Anterior cingulate cortex (tissue), 58 donors: ENCODE measurements around the gene MAG.

Experiments used
- DNase-seq, 58 donors: peaks; one replicate each; lab custom pipeline; 2025; lab: John Stamatoyannopoulos, UW

MAG gene

DNA sequence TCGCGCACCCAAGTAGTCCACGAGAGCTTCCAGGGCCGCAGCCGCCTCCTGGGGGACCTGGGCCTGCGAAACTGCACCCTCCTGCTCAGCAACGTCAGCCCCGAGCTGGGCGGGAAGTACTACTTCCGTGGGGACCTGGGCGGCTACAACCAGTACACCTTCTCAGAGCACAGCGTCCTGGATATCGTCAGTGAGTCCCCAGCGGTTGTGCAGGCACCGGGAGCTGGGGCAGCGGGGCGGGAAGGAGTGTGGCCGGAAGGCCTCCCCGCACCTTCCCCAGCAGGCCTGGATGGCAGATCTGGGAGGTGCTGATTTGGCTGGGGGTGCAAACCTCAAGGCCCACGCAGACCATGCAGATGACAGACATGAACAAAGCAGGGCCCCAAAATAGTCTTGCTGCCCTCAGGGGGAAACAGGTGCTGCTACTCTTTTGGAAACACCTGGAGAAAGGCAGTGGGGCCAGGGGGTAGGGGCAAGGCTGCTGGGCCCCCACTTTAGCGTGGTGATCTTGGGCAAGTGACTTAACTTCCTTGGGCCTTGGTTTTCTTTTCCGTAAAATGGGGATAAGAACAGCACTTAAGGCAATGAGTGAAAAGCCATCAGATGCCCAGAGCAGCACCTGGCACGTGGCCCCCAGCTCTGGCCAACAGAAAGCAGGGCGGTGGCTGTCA is 4.0 kb downstream of the MAG start:
- no peak for DNase-seq

GRCh38 chr19:35296644-35297514 is 4.9 kb downstream of the MAG start:
- no peak for DNase-seq

DNA sequence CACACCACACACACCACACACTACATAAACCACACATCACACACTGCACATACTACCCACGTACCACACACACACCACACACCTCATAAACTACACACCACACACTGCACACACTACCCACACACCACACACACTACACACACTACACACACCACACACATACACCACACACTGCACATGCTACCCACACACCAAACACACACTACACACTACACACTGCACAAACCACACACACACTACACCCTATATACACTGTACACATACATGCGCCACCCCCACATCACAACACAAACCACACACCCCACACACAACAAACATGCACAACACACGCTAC is 5.5 kb downstream of the MAG start:
- DNase-seq, result no peak

GRCh38 chr19:35297922-35298321 is 6.0 kb downstream of the MAG start:
- DNase-seq, result no peak

- no peak for DNase-seq
These were observed 6.6 kb downstream of the MAG start for GRCh38 chr19:35298561-35298972.

DNA sequence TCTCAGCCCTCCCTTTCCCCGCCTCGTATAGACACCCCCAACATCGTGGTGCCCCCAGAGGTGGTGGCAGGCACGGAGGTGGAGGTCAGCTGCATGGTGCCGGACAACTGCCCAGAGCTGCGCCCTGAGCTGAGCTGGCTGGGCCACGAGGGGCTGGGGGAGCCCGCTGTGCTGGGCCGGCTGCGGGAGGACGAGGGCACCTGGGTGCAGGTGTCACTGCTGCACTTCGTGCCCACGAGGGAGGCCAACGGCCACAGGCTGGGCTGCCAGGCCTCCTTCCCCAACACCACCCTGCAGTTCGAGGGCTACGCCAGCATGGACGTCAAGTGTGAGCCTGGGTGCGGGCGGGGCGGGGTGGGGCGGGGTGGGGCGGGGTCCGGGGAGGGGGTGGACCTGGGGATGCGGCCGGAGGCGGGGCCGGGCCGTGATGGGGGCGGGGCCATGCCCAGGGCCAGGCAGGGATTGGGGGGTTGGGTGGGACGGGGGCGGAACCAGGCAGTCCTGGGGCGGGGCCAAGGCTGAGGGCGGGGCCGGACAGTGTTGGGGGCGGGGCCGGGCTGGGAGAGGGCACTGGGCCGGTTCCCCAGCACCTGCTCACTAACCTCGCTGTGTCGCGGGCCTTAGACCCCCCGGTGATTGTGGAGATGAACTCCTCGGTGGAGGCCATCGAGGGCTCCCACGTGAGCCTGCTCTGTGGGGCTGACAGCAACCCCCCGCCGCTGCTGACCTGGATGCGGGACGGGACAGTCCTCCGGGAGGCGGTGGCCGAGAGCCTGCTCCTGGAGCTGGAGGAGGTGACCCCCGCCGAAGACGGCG is 7.8 kb downstream of the MAG start:
- DNase-seq, result peak in 35 of 58 donors; percentile 17 to 78 (median 59)

DNA sequence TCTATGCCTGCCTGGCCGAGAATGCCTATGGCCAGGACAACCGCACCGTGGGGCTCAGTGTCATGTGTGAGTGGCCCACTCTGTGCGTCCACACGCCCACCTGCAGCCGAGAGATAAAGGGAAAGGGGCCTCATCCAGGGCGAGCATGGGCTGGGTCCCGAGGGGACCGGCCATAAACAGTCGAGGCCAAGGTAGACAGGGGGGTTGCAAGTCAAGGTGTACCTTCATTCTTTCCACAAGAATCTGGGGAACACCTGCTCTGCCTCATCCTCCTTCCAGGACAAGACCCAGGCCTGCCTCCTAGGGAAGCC is 8.3 kb downstream of the MAG start:
- DNase-seq, result no peak

DNA sequence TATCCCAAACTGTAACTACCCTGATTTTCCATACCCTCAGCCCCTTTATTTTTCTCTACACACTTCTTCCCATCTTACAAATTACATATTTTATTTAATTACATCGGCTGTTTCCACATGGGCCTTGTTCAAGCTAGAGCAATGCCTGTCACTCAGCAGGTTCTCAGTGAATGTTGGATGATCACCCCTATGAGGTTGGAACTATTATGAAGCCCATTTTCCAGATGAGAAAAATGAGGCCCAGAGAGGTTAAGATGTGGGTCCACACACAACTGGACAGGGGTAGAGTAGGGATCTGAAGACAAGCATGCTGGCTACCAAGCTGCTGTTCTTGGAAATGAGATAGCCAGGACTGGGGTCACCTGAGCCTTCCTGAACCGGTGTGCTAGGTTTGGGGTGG is 10.0 kb downstream of the MAG start:
- DNase-seq, result no peak

GRCh38 chr19:35302446-35302845 is 10.5 kb downstream of the MAG start:
- no peak for DNase-seq

DNA sequence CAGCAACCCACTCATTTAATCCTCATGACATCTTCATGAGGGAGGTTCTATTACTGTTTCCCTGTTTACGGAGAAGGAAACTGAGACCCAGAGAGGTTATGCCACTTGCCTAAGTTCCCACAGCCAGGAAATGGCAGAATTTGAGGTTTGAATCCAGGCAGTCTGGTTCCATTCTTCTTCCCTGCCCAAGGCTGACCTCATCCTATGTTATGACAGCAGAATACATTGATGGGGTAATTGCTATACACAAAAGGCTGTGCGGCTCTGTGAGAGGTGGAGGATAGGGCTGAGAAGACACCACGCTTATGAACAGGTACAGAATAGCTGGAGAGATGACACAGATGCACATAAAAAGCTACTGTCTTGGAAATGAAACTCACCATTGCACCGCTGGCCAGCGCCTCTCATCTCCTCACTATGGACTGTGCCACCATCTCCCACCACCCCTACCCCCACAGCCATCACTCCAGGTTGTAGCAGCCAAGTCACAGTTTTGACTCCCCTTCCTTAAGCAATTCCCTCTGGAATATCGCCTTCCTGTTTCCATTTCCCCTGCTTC is 11.5 kb downstream of the MAG start:
- no peak for DNase-seq

- no peak for DNase-seq
These were observed 12.1 kb downstream of the MAG start for GRCh38 chr19:35304036-35304435.

DNA sequence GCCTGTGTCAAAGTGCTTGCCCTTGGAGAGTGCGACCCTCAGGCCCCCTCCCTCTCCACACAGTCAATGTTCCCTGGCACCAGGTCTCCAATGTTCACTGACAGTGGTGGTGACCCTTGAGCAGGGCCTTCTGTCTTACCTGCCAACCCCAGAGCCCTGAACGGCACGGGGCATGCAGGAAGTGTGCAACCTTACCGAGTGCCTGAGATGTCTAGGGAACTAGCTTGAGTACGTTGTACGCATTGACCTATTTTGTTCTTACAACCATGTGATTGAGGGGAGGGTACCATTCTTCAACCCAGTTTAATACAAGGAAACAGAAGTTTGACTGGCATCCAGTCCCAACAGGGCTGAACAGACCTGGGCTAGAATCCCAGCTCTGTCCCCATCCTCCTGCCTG is 13.2 kb downstream of the MAG start:
- DNase-seq, result no peak

DNA sequence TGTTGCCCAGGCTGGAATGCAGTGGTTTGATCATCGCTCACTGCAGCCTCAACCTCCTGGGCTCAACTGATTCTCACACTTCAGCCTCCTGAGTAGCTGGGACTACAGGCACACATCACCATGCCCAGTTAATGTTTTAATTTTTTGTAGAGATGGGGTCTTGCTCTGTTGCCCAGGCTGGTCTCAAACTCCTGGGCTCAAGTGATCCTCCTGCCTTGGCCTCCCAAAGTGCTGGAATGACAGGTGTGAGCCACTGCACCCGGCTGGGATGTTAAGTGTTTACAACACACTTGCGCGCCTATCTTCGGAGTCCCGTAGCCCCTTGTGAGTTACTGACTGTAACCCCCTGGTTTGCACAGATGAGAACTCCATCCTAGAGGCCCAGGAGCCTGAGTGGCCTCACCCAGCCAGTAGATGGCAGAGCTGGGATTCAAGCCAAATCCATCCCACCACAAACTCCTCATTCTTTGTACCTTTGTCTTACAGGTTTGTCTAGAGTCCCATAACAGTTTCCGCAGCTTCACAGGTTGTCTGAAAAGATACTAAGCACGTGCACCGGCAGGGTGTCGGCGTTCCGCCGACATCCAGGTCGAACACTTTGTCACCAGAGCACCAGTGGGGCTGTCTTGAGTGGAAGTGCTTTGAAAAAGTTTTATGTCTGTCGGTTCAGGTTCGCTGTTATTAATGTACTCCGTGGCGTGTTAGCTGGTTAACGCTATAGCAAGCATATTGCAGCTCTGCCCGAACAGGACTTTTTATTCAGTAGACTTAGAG is 14.7 kb downstream of the MAG start:
- DNase-seq, result no peak

- DNase-seq, result no peak
These were observed 16.0 kb downstream of the MAG start for GRCh38 chr19:35307931-35308330.

- no peak for DNase-seq
These were observed 16.9 kb downstream of the MAG start for GRCh38 chr19:35308910-35309309.

DNA sequence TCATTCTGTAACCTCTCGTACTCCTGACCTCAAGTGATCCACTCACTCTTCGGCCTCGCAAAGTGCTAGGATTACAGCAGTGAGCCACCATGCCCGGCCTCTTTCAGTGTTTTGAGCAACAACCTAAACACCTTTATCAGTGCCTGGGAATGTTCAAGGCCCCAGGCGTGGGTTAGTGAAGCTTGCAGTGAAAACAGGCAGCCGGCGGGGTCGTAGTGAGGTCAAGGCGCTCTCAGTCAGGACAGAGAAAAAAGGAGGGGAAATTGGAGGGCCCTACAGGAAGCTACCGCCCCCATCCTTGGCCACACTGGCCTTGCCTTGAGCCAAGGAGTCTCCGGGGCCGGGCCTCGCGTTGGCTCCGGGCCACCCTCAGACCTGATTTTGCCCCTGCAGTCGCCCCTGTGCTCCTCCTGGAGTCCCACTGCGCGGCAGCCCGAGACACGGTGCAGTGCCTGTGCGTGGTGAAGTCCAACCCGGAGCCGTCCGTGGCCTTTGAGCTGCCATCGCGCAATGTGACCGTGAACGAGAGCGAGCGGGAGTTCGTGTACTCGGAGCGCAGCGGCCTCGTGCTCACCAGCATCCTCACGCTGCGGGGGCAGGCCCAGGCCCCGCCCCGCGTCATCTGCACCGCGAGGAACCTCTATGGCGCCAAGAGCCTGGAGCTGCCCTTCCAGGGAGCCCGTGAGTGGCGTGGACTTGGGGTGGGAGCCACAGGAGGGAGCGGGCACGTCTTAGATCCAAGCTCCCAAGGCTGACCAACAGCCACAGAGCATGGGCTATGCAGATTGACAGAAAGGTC is 17.7 kb downstream of the MAG start:
- DNase-seq, result no peak

GRCh38 chr19:35310331-35310730 is 18.4 kb downstream of the MAG start:
- no peak for DNase-seq

GRCh38 chr19:35310811-35311465 is 19.0 kb downstream of the MAG start:
- DNase-seq, result no peak
